Caco-2 (cell line): ENCODE measurements around the gene CBFA2T2. TPM values are rescaled to one million over a fixed set of nuclear protein-coding genes. Genes with fewer than 3 reads are reported as not detected.

Experiments used
- BruUV-seq: library from RNA; stranded (reverse); fragments of 400-500 nt; replicated peaks from 2 replicates; lab custom pipeline; 2021; lab: Mats Ljungman, UMichigan
- CTCF ChIA-PET: fragments of 300-600 bp; sonication (Branson Sonifier 250); formaldehyde crosslinking; loops from one replicate; lab custom pipeline; 2022; ENCODE audit warnings: antibody characterized with exemption; lab: Charles Lee
- POLR2A ChIA-PET: fragments of 300-600 bp; sonication (Branson Sonifier 250); formaldehyde crosslinking; loops from one replicate; lab custom pipeline; 2022; ENCODE audit warnings: antibody characterized with exemption; lab: Charles Lee
- DNase-seq, 2 experiments: peaks; one replicate each; pipeline versions ENCODE4 v3.0.0 to v3.0.0-alpha.2; 2020 to 2022
- H3K27me3 ChIP-seq: replicated peaks from 2 replicates; pipeline ENCODE4 v1.6.0; 2011; ENCODE audit warnings: low read length; ENCODE audit not compliant: control insufficient read depth, insufficient read depth
- H3K36me3 ChIP-seq: 2 replicates; pipeline ENCODE4 v1.5.1; 2011; ENCODE audit warnings: low read length; ENCODE audit not compliant: control insufficient read depth, insufficient read depth
- H3K4me1 ChIP-seq: fragments of 250-450 bp; sonication (Bioruptor Pico); 2 replicates; pipeline ENCODE4 v1.5.1; 2020; ENCODE audit warnings: mild to moderate bottlenecking
- H3K4me3 ChIP-seq: 2 replicates; pipeline ENCODE4 v1.5.1; 2011; ENCODE audit warnings: low read depth, mild to moderate bottlenecking, control low read depth, low read length
- H3K9me3 ChIP-seq: fragments of 250-450 bp; sonication (Bioruptor Pico); 2 replicates; pipeline ENCODE4 v1.5.1; 2020; ENCODE audit warnings: mild to moderate bottlenecking, moderate library complexity
- H3K27ac Mint-ChIP-seq: one replicate; pipeline ENCODE4 v1.8.0; 2022; ENCODE audit warnings: mixed read lengths; ENCODE audit not compliant: unreplicated experiment
- H3K27me3 Mint-ChIP-seq: one replicate; pipeline ENCODE4 v1.8.0; 2022; ENCODE audit warnings: mixed read lengths; ENCODE audit not compliant: insufficient read depth, unreplicated experiment
- H3K36me3 Mint-ChIP-seq: one replicate; pipeline ENCODE4 v1.8.0; 2022; ENCODE audit warnings: mild to moderate bottlenecking, mixed read lengths; ENCODE audit not compliant: insufficient read depth, unreplicated experiment
- H3K4me1 Mint-ChIP-seq: one replicate; pipeline ENCODE4 v1.8.0; 2022; ENCODE audit warnings: low read depth, mixed read lengths; ENCODE audit not compliant: unreplicated experiment
- H3K4me3 Mint-ChIP-seq: one replicate; pipeline ENCODE4 v1.8.0; 2022; ENCODE audit warnings: mild to moderate bottlenecking, moderate library complexity, mixed read lengths; ENCODE audit not compliant: unreplicated experiment
- H3K9me3 Mint-ChIP-seq: one replicate; pipeline ENCODE4 v1.8.0; 2022; ENCODE audit warnings: mixed read lengths; ENCODE audit not compliant: unreplicated experiment
- intact Hi-C: fragments of 100-400 bp; cut with micrococcal nuclease; formaldehyde crosslinking; loops from one replicate; pipeline ENCODE4 v1.10.0; 2022; ENCODE audit not compliant: unreplicated experiment
- total RNA-seq: library from RNA; stranded (reverse); gene quantifications from 2 replicates; pipeline ENCODE4 v1.2.3, GENCODE V29; 2022
- TF ChIP-seq, protein P1 (sequence below), 2 experiments: fragments of 200-600 bp in 1 of 2; IDR thresholded peaks; 1 replicate in 1 of 2; 2 replicates in 1 of 2; pipeline versions ENCODE4 v1.5.1 to v1.8.0; 2011 to 2022; ENCODE audit warnings: antibody characterized with exemption in 1 of 2, control low read depth in 1 of 2, inconsistent platforms in 1 of 2, low read depth in 1 of 2, low read length in 1 of 2, mild to moderate bottlenecking in 1 of 2, moderate library complexity in 1 of 2; ENCODE audit not compliant: insufficient read depth in 1 of 2, severe bottlenecking in 1 of 2, unreplicated experiment in 1 of 2

CBFA2T2 gene
- total RNA-seq, 1 experiment from 2014 or later = 30.6 TPM

DNA sequence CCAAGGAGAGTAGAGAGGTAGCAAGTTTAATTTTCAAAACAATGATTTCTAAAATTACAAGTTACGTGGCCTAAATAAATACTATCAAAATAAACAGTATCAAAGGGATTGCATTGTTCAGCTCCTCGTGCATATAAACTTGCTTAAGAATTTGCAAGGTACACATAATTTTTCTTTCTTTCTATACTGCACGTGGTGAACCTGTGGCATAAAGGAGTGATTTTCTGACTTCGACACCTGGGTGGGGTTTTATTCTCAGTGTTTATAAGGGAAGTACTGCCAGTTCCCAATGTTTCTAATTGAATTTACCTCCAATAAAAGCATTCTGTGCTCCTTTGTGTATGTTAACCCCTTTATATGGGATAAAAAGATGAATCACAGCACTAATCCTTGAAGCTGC is 122.1 kb downstream of the CBFA2T2 start:
- Mint-ChIP-seq H3K36me3 (no peaks in the 10 kb centered on the region), H3K27ac (no peak overlapping the region), H3K4me3 (no peak overlapping the region), H3K4me1 (no peaks in the 10 kb centered on the region), H3K27me3 (no peaks in the 10 kb centered on the region), H3K9me3 (no peaks in the 10 kb centered on the region)
- peaks cover 5% of the 10 kb centered on the region; the same call in 1 of the 2 replicates for H3K36me3 ChIP-seq
- no peaks in the 10 kb centered on the region for H3K27me3 ChIP-seq
- TF ChIP-seq, protein P1, sequence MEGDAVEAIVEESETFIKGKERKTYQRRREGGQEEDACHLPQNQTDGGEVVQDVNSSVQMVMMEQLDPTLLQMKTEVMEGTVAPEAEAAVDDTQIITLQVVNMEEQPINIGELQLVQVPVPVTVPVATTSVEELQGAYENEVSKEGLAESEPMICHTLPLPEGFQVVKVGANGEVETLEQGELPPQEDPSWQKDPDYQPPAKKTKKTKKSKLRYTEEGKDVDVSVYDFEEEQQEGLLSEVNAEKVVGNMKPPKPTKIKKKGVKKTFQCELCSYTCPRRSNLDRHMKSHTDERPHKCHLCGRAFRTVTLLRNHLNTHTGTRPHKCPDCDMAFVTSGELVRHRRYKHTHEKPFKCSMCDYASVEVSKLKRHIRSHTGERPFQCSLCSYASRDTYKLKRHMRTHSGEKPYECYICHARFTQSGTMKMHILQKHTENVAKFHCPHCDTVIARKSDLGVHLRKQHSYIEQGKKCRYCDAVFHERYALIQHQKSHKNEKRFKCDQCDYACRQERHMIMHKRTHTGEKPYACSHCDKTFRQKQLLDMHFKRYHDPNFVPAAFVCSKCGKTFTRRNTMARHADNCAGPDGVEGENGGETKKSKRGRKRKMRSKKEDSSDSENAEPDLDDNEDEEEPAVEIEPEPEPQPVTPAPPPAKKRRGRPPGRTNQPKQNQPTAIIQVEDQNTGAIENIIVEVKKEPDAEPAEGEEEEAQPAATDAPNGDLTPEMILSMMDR (IDR thresholded peaks at IDR 0.05; ENCODE audit: insufficient read depth in 1 of 2, low read depth in 1 of 2, low read length in 1 of 2, severe bottlenecking in 1 of 2, unreplicated experiment in 1 of 2) = no peak
- ChIA-PET POLR2A (no interaction called here), CTCF (no interaction called here)
- TSS peak; percentile 8 for BruUV-seq
- no peak overlapping the region for H3K4me3 ChIP-seq
- H3K4me1 ChIP-seq = no peaks in the 10 kb centered on the region
- no peaks in the 10 kb centered on the region for H3K9me3 ChIP-seq
- DNase-seq = no peak
- intact Hi-C loops = no loop called here

DNA sequence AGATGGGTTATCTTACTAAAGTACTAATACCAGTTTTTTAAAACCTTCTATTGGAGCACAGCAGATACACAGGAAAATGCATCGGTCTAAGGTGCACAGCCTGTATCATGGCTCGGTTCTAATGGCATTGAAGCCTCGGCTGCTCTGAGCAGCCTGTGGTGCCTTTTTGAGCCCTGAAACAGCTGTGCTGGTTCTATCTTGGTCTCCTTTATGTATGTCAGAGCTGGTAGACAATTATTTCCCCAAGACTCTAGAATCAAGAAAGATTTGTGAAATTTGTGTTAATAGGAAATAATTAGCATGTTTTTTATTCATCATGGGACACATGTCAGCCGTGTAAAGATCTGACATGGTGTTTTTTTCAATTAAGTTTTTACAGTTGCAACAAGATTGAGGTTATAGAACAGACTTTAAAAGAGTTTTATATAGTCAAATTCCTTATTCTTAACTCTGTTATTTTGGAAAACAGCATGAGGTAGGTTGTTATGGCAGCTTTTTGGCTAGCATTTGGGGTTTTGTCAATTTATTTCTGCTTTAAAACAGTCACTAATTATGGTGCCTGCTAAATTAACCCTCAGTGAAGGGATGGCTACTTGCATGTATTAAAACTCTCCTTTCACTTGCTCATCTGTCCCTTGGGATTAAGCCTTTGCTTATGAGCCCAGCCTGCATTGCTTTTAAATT is 132.0 kb downstream of the CBFA2T2 start:
- H3K4me3 Mint-ChIP-seq = no peak overlapping the region
- 0 out of 2 replicates have a peak, but pooled peaks cover 2% of the 10 kb centered on the region for H3K36me3 ChIP-seq
- no peaks in the 10 kb centered on the region for H3K4me1 Mint-ChIP-seq
- H3K27me3 Mint-ChIP-seq = no peaks in the 10 kb centered on the region
- H3K9me3 ChIP-seq = no peaks in the 10 kb centered on the region
- peaks cover 36% of the 10 kb centered on the region for H3K36me3 Mint-ChIP-seq
- BruUV-seq = no TSS peak
- TF ChIP-seq, protein P1 (IDR thresholded peaks at IDR 0.05; ENCODE audit: insufficient read depth in 1 of 2, low read depth in 1 of 2, low read length in 1 of 2, severe bottlenecking in 1 of 2, unreplicated experiment in 1 of 2) = no peak
- no peaks in the 10 kb centered on the region for H3K27me3 ChIP-seq
- CTCF ChIA-PET = no interaction called here
- no peak for DNase-seq
- no peaks in the 10 kb centered on the region for H3K4me1 ChIP-seq
- no peak overlapping the region for H3K4me3 ChIP-seq
- no peaks in the 10 kb centered on the region for H3K9me3 Mint-ChIP-seq
- POLR2A ChIA-PET = interaction anchor here (0.6 kb wide), 1 partner anchor 68 kb away, joined by 3 read pairs; no protein-coding TSS in a partner anchor
- H3K27ac Mint-ChIP-seq = no peak overlapping the region
- intact Hi-C loops = loop anchor here (2.0 kb wide), 1 partner anchor 31 kb away; no protein-coding TSS in a partner anchor

DNA sequence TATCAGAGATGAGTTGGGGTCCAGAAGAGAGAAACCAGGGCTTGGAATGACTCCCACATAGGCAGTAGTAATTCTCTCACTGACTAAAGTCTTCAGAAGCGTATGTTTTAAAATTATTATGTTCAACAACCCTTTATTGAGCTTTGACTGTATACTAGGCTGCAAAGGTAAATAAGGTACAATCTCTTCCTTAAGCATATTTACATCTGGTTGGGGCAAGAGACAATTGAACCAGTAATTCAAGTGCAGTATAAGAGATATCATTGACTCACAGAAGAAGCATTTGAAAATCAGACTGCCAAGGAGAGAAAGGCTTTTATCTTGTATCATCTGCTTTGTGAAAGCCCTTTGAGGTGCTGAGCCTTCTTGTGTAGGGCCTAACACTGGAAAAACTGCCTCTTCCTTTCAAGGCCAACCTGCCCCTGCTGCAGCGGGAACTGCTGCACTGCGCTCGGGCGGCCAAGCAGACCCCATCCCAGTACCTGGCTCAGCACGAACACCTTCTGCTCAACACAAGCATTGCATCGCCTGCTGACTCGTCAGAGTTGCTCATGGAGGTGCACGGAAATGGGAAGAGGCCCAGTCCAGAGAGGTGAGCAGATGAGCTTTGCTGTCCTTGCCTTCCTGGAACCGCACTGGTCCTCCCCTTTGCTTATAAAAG is 132.9 kb downstream of the CBFA2T2 start:
- no peaks in the 10 kb centered on the region for H3K4me1 Mint-ChIP-seq
- H3K4me3 Mint-ChIP-seq = no peak overlapping the region
- no peaks in the 10 kb centered on the region for H3K9me3 Mint-ChIP-seq
- H3K27me3 Mint-ChIP-seq = no peaks in the 10 kb centered on the region
- Histone ChIP-seq H3K4me1 (no peaks in the 10 kb centered on the region), H3K4me3 (no peak overlapping the region), H3K36me3 (0 out of 2 replicates have a peak, but pooled peaks cover 3% of the 10 kb centered on the region), H3K9me3 (no peaks in the 10 kb centered on the region), H3K27me3 (no peaks in the 10 kb centered on the region)
- POLR2A ChIA-PET = no interaction called here
- H3K27ac Mint-ChIP-seq = no peak overlapping the region
- TF ChIP-seq, protein P1 (IDR thresholded peaks at IDR 0.05; ENCODE audit: insufficient read depth in 1 of 2, low read depth in 1 of 2, low read length in 1 of 2, severe bottlenecking in 1 of 2, unreplicated experiment in 1 of 2) = no peak
- intact Hi-C loops = loop anchor here (2.0 kb wide), 1 partner anchor 30 kb away; no protein-coding TSS in a partner anchor
- CTCF ChIA-PET = no interaction called here
- H3K36me3 Mint-ChIP-seq = peaks cover 36% of the 10 kb centered on the region
- no peak for DNase-seq
- no TSS peak for BruUV-seq
